PC-9 (cell line): ENCODE data around the gene SLC35F5. TPM values are rescaled to one million over a fixed set of nuclear protein-coding genes. Genes with fewer than 3 reads are reported as not detected.

ENCODE experiments used
- BruUV-seq: library from RNA; stranded (reverse); fragments of 400-500 nt; replicated peaks from 2 replicates; lab custom pipeline; 2021; lab: Mats Ljungman, UMichigan
- CTCF ChIA-PET: fragments of 300-600 bp; sonication (Branson Sonifier 250); formaldehyde crosslinking; loops from one replicate; lab custom pipeline; 2022; ENCODE audit warnings: antibody characterized with exemption; lab: Charles Lee
- POLR2A ChIA-PET: fragments of 300-600 bp; sonication (Branson Sonifier 250); formaldehyde crosslinking; loops from one replicate; lab custom pipeline; 2022; ENCODE audit warnings: antibody characterized with exemption; ENCODE audit not compliant: unreplicated experiment; lab: Charles Lee
- DNase-seq, 2 experiments: peaks; one replicate each; pipeline versions ENCODE4 v3.0.0 to v3.0.0-alpha.2; 2015 to 2022; ENCODE audit warnings: mixed read lengths in 1 of 2
- H2AFZ ChIP-seq: fragments of 200-600 bp; sonication (generic); 2 replicates; pipeline ENCODE4 v1.8.1; 2017; ENCODE audit warnings: antibody characterized with exemption
- H3F3A ChIP-seq: fragments of 200-600 bp; sonication (generic); 2 replicates; pipeline ENCODE4 v1.8.1; 2017; ENCODE audit warnings: antibody characterized with exemption, mild to moderate bottlenecking, low read depth; ENCODE audit not compliant: insufficient read depth
- H3K27ac ChIP-seq: fragments of 200-600 bp; sonication (generic); 2 replicates; pipeline ENCODE4 v1.6.1; 2016; ENCODE audit warnings: mixed run types
- H3K27me3 ChIP-seq: fragments of 200-600 bp; sonication (generic); 2 replicates; pipeline ENCODE4 v1.6.1; 2016; ENCODE audit warnings: low read depth, mixed run types; ENCODE audit not compliant: insufficient read depth
- H3K36me3 ChIP-seq: fragments of 200-600 bp; sonication (generic); 2 replicates; pipeline ENCODE4 v1.6.1; 2016; ENCODE audit warnings: low read depth, mixed run types
- H3K4me1 ChIP-seq: fragments of 200-600 bp; sonication (generic); replicated peaks from 2 replicates; pipeline ENCODE4 v1.6.1; 2016; ENCODE audit warnings: mixed run types; ENCODE audit not compliant: insufficient read depth
- H3K4me2 ChIP-seq: fragments of 200-600 bp; sonication (generic); 2 replicates; pipeline ENCODE4 v1.6.1; 2017; ENCODE audit warnings: mixed run types
- H3K4me3 ChIP-seq: fragments of 200-600 bp; sonication (generic); 2 replicates; pipeline ENCODE4 v1.6.1; 2016; ENCODE audit warnings: mixed run types
- H3K79me2 ChIP-seq: fragments of 200-600 bp; sonication (generic); 2 replicates; pipeline ENCODE4 v1.6.1; 2017; ENCODE audit warnings: low read depth, mixed run types
- H3K9me2 ChIP-seq: fragments of 200-600 bp; sonication (generic); 2 replicates; pipeline ENCODE4 v1.8.1; 2017; ENCODE audit warnings: mild to moderate bottlenecking; ENCODE audit not compliant: insufficient read depth
- H3K9me3 ChIP-seq: fragments of 200-600 bp; sonication (generic); 2 replicates; pipeline ENCODE4 v1.8.1; 2016; ENCODE audit warnings: low read depth; ENCODE audit not compliant: insufficient read depth
- H4K20me1 ChIP-seq: fragments of 200-600 bp; sonication (generic); 2 replicates; pipeline ENCODE4 v1.8.1; 2017; ENCODE audit not compliant: insufficient read depth
- EZH2 ChIP-seq: fragments of 200-600 bp; sonication (generic); IDR thresholded peaks from 2 replicates; pipeline ENCODE4 v1.8.0; 2017; ENCODE audit warnings: antibody characterized with exemption, low read depth
- intact Hi-C: fragments of 100-400 bp; cut with micrococcal nuclease; formaldehyde crosslinking; loops from one replicate; pipeline ENCODE4 v1.10.0; 2022; ENCODE audit not compliant: unreplicated experiment
- total RNA-seq: library from RNA; stranded (reverse); gene quantifications from 2 replicates; pipeline ENCODE4 v1.2.3, GENCODE V29; 2021
- TF ChIP-seq, protein P1 (sequence below): fragments of 200-600 bp; sonication (generic); conservative IDR thresholded peaks from 2 replicates; pipeline ENCODE4 v1.6.1; 2017; ENCODE audit warnings: mixed run types, antibody characterized with exemption, mild to moderate bottlenecking, moderate library complexity

SLC35F5 gene
- total RNA-seq, 1 experiment from 2014 or later = 43.5 TPM

DNA sequence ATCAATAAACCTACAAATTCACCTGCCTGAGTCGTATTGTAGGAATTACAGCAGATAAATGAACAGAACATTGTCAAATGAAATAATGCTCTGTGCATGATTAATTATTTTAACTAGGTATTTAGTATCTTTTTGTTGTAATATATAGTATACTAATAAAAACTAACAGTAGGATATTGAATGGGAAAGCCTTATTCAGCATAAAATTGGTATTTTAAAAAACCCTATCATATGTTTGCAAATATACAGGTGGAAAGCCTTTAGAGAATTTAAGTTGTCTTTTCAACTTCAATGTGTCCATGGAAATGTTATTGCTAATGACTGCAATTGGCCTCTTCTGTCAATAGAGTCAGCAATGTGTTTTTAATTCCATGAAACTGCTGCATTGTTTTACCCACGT, 40.8 kb upstream of the SLC35F5 start:
- Histone ChIP-seq H3K9me2 (no peaks in the 10 kb centered on the region), H3K27ac (no peak overlapping the region), H3K27me3 (no peaks in the 10 kb centered on the region), H4K20me1 (no peaks in the 10 kb centered on the region), H3K4me2 (no peak overlapping the region), H3K36me3 (no peaks in the 10 kb centered on the region), H2AFZ (0 out of 2 replicates have a peak overlapping the region, but pooled peaks have one; percentile 16), H3K4me3 (no peak overlapping the region), H3F3A (no peaks in the 10 kb centered on the region), H3K79me2 (no peaks in the 10 kb centered on the region), H3K4me1 (no peaks in the 10 kb centered on the region), H3K9me3 (no peaks in the 10 kb centered on the region)
- ChIA-PET POLR2A (no interaction called here), CTCF (no interaction called here)
- intact Hi-C loops = loop anchor here (5.0 kb wide), 1 partner anchor 40 kb away; the partner anchor contains the start of gene SLC35F5
- DNase-seq = no peak
- no TSS peak for BruUV-seq
- no peak for TF ChIP-seq EZH2
- TF ChIP-seq, protein P1, sequence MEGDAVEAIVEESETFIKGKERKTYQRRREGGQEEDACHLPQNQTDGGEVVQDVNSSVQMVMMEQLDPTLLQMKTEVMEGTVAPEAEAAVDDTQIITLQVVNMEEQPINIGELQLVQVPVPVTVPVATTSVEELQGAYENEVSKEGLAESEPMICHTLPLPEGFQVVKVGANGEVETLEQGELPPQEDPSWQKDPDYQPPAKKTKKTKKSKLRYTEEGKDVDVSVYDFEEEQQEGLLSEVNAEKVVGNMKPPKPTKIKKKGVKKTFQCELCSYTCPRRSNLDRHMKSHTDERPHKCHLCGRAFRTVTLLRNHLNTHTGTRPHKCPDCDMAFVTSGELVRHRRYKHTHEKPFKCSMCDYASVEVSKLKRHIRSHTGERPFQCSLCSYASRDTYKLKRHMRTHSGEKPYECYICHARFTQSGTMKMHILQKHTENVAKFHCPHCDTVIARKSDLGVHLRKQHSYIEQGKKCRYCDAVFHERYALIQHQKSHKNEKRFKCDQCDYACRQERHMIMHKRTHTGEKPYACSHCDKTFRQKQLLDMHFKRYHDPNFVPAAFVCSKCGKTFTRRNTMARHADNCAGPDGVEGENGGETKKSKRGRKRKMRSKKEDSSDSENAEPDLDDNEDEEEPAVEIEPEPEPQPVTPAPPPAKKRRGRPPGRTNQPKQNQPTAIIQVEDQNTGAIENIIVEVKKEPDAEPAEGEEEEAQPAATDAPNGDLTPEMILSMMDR = no peak

DNA sequence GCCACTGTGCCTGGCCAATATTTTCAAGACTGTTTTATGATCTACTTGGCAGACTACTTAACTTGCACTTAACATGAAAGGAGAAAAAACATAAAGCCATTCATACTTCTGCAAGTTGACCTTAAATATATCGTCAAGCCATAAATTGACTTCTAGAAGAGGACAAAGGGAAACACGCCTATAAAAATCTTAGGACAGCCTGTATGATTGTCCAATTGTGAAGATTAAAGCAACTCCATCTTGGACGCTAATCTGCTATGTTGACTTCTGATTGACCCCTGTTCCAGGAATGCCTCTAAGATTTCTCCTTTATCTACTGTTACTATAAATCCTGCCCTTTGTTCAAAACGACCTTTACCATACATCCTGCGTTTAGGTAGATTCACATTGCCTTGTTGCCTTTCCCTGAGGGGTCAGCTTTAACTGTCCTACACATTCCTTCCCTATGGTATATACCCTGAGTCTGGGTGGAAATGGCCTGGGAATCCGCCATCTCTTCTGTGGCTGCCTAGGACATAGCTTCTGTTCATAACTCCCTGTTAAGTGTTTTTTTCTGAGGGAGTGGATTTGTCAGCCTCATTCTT, 40.2 kb upstream of the SLC35F5 start:
- no peaks in the 10 kb centered on the region for H4K20me1 ChIP-seq
- CTCF ChIA-PET = no interaction called here
- no peak overlapping the region for H3K4me3 ChIP-seq
- no peaks in the 10 kb centered on the region for H3K79me2 ChIP-seq
- no peaks in the 10 kb centered on the region for H3K9me3 ChIP-seq
- 0 out of 2 replicates have a peak overlapping the region, but pooled peaks have one; percentile 16 for H2AFZ ChIP-seq
- no peak for DNase-seq
- H3K27ac ChIP-seq = no peak overlapping the region
- BruUV-seq = no TSS peak
- H3F3A ChIP-seq = no peaks in the 10 kb centered on the region
- H3K4me2 ChIP-seq = no peak overlapping the region
- intact Hi-C loops = loop anchor here (5.0 kb wide), 1 partner anchor 39 kb away; the partner anchor contains the start of gene SLC35F5
- TF ChIP-seq EZH2 = no peak
- TF ChIP-seq, protein P1 = no peak
- no peaks in the 10 kb centered on the region for H3K36me3 ChIP-seq
- H3K27me3 ChIP-seq = no peaks in the 10 kb centered on the region
- POLR2A ChIA-PET = no interaction called here
- no peaks in the 10 kb centered on the region for H3K9me2 ChIP-seq
- H3K4me1 ChIP-seq = no peaks in the 10 kb centered on the region

DNA sequence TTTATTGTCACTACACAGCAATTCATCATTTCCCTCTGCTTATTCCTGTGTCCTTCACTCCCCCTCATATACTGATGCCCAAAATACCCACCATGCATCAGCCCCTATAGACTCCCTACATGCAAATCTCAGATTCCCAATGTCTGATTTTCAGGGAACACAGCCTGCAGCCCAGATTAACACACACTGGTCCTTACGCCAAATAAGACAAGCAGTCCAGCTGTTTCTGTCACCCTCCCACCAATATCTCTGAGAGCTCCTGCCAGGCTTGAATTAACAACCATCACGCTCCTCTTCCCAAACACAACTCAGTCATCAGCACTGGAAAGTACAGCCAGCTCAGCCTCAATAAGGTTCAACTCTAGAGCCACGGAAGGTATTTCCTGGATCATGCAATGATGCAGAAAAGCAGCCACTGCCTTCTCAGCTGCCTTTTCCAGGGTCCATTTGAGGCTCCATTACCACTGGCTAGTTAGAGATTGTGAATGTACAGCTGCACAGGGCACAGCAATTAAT, 39.0 kb upstream of the SLC35F5 start:
- H3K27me3 ChIP-seq = no peaks in the 10 kb centered on the region
- H4K20me1 ChIP-seq = no peaks in the 10 kb centered on the region
- H3K4me3 ChIP-seq = no peak overlapping the region
- no peaks in the 10 kb centered on the region for H3K4me1 ChIP-seq
- no peaks in the 10 kb centered on the region for H3F3A ChIP-seq
- no peaks in the 10 kb centered on the region for H3K9me2 ChIP-seq
- H2AFZ ChIP-seq = no peak overlapping the region
- no TSS peak for BruUV-seq
- no peaks in the 10 kb centered on the region for H3K79me2 ChIP-seq
- intact Hi-C loops = loop anchor here (5.0 kb wide), 1 partner anchor 38 kb away; the partner anchor contains the start of gene SLC35F5
- H3K4me2 ChIP-seq = no peak overlapping the region
- TF ChIP-seq, protein P1 = no peak
- no peak for TF ChIP-seq EZH2
- ChIA-PET POLR2A (no interaction called here), CTCF (no interaction called here)
- DNase-seq = no peak
- H3K9me3 ChIP-seq = no peaks in the 10 kb centered on the region
- no peak overlapping the region for H3K27ac ChIP-seq
- no peaks in the 10 kb centered on the region for H3K36me3 ChIP-seq
